Activated naive CD8-positive, alpha-beta T cell (primary cell): ENCODE results near the gene STIMATE.

Experiments
- H3K27ac Mint-ChIP-seq: one replicate; pipeline ENCODE4 v1.8.0; 2021; ENCODE audit warnings: mixed read lengths
- H3K27me3 Mint-ChIP-seq: one replicate; pipeline ENCODE4 v1.8.0; 2021; ENCODE audit warnings: mixed read lengths
- H3K36me3 Mint-ChIP-seq: one replicate; pipeline ENCODE4 v1.8.0; 2021; ENCODE audit warnings: mixed read lengths
- H3K4me1 Mint-ChIP-seq: one replicate; pipeline ENCODE4 v1.8.0; 2021; ENCODE audit warnings: low read depth, mixed read lengths
- H3K4me3 Mint-ChIP-seq: one replicate; pipeline ENCODE4 v1.8.0; 2021; ENCODE audit warnings: mild to moderate bottlenecking, mixed read lengths
- H3K9me3 Mint-ChIP-seq: one replicate; pipeline ENCODE4 v1.8.0; 2021; ENCODE audit warnings: low read depth, mixed read lengths

STIMATE gene

DNA sequence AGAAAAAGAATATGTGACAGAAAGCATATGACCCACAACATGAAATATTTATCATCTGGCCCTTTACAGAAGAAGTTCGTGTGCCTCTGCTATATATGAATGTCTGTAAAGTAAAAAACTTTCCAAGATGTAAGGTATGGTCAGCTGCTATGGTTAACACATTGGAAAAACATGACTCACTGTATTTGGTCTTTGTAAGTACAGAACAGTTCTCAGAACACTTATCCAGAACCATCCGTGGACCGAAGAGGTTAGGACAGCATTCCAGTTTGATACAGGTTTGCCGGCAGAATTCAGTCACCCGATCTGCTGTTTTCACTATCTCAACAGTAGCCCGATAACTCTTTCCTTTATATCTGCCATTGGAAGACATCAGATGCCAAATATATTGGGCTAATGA is 13.5 kb upstream of the STIMATE start:
- no peaks in the 10 kb centered on the region for H3K9me3 Mint-ChIP-seq
- no peak overlapping the region for H3K27ac Mint-ChIP-seq
- peaks cover 9% of the 10 kb centered on the region for H3K36me3 Mint-ChIP-seq
- no peaks in the 10 kb centered on the region for H3K27me3 Mint-ChIP-seq
- H3K4me1 Mint-ChIP-seq, result no peaks in the 10 kb centered on the region
- no peak overlapping the region for H3K4me3 Mint-ChIP-seq

DNA sequence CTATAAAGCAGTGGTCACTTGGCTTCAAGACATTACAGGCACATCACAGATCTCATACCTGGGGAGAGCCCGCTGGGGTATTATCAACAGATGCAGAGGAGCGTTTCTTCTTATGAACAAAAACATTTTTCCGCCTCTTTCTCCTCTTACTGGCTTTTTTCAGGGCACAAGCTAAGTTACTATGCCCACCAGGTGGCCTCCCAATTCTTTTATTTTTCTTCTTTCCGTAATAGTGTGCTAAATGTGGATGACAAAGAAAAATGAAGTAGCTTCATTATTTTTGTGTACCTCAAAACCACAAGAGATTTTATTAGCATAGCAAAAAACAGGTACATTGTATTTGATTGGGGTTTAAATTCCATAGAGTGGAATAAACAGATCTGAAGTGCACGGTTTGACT is 10.1 kb upstream of the STIMATE start:
- Mint-ChIP-seq H3K9me3 (no peaks in the 10 kb centered on the region), H3K4me3 (no peak overlapping the region), H3K27ac (no peak overlapping the region), H3K27me3 (no peaks in the 10 kb centered on the region), H3K4me1 (no peaks in the 10 kb centered on the region), H3K36me3 (peaks cover 4% of the 10 kb centered on the region)

DNA sequence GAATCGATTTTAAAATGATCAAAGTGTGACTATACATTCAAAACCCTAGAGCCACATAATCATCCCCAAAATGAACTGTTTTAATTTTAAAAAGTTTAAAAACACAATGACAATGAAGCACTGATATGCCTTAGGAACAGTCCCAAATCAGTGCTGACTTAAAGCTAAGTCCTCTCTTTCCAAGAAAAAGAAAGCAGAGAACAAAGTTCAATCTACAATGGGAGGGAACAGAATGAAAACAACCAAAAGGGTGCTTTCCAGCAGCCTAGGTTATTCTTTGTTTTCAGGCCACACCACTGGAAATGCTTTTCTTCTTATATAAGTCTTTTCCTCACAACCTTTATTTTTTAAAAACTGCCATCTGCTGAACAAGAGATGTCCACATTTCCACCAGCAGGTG is 7.2 kb upstream of the STIMATE start:
- Mint-ChIP-seq H3K27ac (no peak overlapping the region), H3K9me3 (no peaks in the 10 kb centered on the region), H3K27me3 (no peaks in the 10 kb centered on the region), H3K36me3 (peaks cover 2% of the 10 kb centered on the region), H3K4me3 (no peak overlapping the region), H3K4me1 (no peaks in the 10 kb centered on the region)

DNA sequence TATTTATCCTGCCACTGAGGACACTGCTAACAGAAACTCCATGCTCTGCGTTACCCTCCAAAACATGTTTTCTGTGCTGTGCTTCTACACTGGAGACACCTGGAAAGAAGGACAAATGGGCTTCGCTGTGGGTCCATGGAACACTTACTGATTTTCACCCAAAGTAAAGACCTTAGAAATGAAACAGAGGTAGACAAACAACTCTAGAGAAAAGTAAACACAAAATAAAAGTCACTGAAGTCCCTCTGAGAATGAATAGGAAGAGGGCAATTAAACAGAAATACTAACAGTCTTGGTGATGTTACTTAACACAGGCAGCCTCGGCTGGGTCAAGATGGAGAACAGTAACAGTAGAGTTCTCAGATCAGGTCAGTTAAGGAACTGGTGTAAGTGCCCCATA is 6.7 kb upstream of the STIMATE start:
- Mint-ChIP-seq H3K36me3 (peaks cover 2% of the 10 kb centered on the region), H3K27me3 (no peaks in the 10 kb centered on the region), H3K27ac (no peak overlapping the region), H3K9me3 (no peaks in the 10 kb centered on the region), H3K4me1 (no peaks in the 10 kb centered on the region), H3K4me3 (no peak overlapping the region)

DNA sequence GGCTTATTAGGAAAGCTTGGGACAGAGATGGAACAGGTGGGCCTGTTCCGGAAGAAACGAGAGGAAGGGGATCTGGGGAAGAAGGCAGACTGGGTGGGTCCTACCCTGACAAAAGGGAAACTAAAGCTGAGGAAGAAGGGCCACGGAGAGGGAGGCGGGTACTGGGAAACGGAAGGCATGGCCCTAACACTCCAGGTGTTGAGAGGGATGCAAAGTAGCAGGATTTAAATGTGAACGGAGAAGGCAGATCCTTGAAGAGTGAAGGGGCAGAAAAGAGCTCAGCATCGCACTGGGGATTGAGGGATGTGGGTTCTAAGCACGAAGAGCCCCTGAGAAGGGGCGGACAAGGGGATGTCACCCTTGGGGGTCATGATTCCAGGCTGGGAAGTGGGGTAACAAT is 735 bp downstream of the STIMATE start:
- peaks cover 8% of the 10 kb centered on the region for H3K36me3 Mint-ChIP-seq
- H3K4me1 Mint-ChIP-seq, result peaks cover 53% of the 10 kb centered on the region
- peak overlapping the region; percentile 99 for H3K4me3 Mint-ChIP-seq
- no peaks in the 10 kb centered on the region for H3K27me3 Mint-ChIP-seq
- H3K9me3 Mint-ChIP-seq, result no peaks in the 10 kb centered on the region
- peak overlapping the region; percentile 70 for H3K27ac Mint-ChIP-seq

DNA sequence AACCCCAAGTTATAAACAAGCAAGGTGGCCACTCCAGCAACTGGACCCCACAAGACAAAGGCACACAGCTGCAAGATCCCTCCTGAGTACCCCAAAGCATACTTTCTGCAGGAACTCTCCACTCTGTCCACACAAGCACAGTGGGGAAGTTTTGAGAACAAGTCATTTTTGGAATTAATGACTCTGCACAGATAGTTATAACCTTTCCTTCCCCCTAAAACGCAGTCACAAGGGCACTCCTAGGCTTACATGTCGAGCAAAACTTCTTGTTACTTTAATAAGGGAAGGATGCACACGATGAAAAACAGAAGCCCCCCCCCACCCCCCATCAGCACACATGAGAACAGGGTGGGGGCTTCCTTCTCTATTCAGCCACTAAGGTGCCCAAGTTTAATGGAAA is 1.2 kb downstream of the STIMATE start:
- Mint-ChIP-seq H3K4me3 (peak overlapping the region; percentile 99), H3K9me3 (no peaks in the 10 kb centered on the region), H3K27me3 (no peaks in the 10 kb centered on the region), H3K4me1 (peaks cover 58% of the 10 kb centered on the region), H3K27ac (no peak overlapping the region), H3K36me3 (peaks cover 8% of the 10 kb centered on the region)

DNA sequence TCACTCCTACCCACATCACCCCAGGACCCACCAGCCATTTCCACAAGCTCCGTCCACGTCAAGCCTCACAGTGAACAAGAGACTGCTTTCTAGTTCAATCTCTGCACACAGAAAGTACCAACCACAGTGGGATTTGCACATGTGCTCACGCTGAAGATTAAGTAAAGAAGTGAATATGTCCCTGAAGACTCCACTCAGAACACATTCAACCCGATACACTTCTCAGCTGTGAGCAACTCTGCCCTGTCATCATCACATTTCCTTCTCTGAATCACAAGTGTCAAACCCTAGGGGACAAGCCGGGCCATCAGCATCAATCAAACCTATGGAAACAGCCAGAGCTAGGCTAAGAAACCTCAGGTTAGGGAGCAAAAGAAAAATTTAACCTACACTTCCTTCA is 1.9 kb downstream of the STIMATE start:
- Mint-ChIP-seq H3K36me3 (peaks cover 8% of the 10 kb centered on the region), H3K9me3 (no peaks in the 10 kb centered on the region), H3K4me1 (peaks cover 62% of the 10 kb centered on the region), H3K27ac (peak overlapping the region; percentile 51), H3K27me3 (no peaks in the 10 kb centered on the region), H3K4me3 (peak overlapping the region; percentile 99)

DNA sequence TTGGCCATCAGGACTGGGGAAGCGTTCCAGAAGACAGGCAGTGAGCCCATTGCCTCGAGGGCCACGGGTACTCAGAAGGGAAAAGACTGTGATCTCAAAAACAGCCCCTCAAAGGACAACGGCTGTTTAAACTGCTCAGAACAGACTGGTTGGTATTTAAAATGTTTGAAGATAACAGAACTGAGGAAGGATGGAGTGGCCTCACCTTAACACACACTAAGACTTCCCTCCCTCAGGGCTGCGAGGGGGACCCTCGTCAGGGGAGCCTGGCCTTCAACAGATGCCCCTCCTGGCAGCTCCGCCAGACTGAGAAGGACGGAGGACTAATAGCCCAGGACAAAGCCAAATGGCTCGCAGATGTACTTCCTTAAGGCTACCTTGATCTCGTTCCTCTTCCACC is 2.6 kb downstream of the STIMATE start:
- Mint-ChIP-seq H3K4me3 (peak overlapping the region; percentile 99), H3K4me1 (peaks cover 67% of the 10 kb centered on the region), H3K36me3 (peaks cover 8% of the 10 kb centered on the region), H3K27me3 (no peaks in the 10 kb centered on the region), H3K9me3 (no peaks in the 10 kb centered on the region), H3K27ac (peak overlapping the region; percentile 42)

DNA sequence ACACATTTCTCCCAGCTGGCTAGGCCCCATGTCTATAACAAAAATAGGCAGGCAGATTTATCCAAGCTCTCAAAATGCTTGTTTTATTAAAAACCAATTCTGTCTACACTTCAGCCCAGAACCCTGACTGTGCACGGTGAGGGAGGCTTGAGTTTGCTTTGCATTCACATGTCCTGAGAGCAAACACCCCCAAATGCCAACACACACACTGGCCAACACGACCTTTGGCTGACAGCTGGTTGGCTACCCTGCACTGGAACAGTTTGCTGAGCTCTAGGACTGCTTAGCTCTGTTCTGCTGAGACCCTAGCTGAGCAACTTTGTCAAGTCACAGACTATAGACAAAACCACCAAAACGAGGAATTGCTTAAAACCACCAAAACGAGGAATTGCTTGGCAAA is 3.6 kb downstream of the STIMATE start:
- peak overlapping the region; percentile 74 for H3K4me3 Mint-ChIP-seq

DNA sequence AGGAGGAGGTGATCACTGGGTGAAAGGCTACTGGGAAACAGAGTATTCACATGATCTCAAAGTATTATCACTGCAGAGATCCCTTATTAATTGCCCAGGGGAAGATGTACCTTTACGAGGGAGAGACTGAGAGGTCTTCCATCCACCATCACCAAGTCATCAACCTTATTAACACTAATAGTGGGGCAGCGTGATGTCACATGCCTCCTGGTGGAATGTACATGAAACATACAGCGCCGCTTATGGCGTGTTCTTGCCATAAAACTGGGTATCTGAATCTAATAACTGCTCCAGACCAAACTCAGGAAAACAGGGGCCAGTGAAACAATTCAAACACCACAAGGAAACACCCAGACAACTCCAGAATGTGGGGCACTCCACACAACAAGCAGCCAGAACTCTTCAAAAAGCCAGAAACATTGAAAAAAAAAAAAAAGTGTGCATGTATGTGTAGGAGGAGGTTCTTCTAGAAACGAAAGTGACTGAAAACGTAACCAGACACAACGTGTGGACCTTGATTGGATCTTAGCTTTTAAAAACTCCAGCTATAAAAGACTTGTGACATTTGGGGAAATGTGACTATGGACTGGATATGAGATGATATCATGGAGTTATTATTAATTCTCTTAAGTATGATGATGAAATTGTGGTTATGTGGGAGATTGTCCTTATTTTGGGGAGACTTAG is 4.6 kb downstream of the STIMATE start:
- peaks cover 66% of the 10 kb centered on the region for H3K4me1 Mint-ChIP-seq
- H3K27ac Mint-ChIP-seq, result peak overlapping the region; percentile 93
- peaks cover 8% of the 10 kb centered on the region for H3K36me3 Mint-ChIP-seq
- H3K4me3 Mint-ChIP-seq, result peak overlapping the region; percentile 74
- no peaks in the 10 kb centered on the region for H3K9me3 Mint-ChIP-seq
- no peaks in the 10 kb centered on the region for H3K27me3 Mint-ChIP-seq

More for the DNA sequence above, 3.6 kb downstream of the STIMATE start:
- H3K36me3 Mint-ChIP-seq, result peaks cover 8% of the 10 kb centered on the region
- H3K9me3 Mint-ChIP-seq, result no peaks in the 10 kb centered on the region
- H3K27ac Mint-ChIP-seq, result peak overlapping the region; percentile 93
- H3K27me3 Mint-ChIP-seq, result no peaks in the 10 kb centered on the region
- peaks cover 69% of the 10 kb centered on the region for H3K4me1 Mint-ChIP-seq

DNA sequence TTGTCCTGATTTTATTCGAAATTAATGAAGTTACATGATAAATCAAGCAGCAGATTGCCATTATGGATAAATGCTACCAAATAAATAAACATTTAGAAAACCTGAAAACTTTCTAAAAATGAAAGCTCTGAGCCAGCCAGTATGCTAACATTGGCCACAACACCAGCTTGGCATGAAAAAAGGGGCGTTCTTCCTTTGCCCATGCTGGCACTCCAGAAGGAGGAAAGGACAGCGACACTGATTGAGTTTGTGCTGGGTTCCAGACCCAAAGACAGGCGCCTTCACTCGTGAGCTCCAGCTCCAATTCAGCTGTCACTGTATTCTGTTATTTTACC is 5.1 kb downstream of the STIMATE start:
- H3K4me3 Mint-ChIP-seq, result peak overlapping the region; percentile 74
- no peaks in the 10 kb centered on the region for H3K9me3 Mint-ChIP-seq
- peak overlapping the region; percentile 93 for H3K27ac Mint-ChIP-seq
- H3K4me1 Mint-ChIP-seq, result peaks cover 66% of the 10 kb centered on the region
- peaks cover 8% of the 10 kb centered on the region for H3K36me3 Mint-ChIP-seq
- H3K27me3 Mint-ChIP-seq, result no peaks in the 10 kb centered on the region

DNA sequence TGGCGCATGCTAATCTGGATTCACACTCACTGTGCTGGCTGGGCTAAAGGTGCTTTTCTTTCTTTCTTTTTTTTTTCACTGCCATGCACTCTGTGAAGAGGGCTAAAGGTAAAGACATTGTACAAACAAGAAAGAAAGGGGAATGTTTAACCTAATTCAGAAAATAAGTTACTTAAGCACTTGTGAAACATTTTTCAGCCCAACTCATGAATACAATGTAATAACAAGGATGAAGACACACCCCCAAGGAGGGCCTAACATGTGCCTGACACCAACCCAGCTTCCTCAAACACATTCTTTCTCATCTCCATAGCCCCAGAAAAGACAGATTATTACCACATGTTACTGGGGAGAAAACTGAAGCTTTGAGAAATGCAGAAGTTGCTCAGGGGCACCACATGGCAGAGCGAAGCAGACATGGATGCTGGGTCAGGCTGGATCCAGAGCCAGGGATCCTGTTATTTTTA is 5.7 kb downstream of the STIMATE start:
- Mint-ChIP-seq H3K4me3 (no peak overlapping the region), H3K4me1 (peaks cover 63% of the 10 kb centered on the region)

DNA sequence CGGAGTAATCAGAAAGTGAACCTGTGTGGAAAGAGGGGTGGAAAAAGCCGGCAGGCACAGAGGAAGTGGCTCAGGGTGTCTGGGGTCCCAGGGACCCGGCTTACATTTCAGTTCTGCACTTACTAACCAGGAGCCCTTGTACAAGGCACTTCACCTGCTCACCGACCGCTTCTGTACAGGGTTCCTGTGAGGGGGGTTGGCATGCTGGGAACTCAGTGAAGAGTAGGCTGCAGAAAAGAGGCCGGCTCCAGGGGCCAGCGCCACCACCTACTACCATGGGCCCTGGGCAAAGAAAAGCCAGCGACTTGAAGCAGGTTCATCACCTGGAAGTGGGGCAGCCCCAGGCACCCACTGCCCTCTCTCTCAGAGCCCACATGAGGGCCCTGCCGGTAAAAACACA is 6.2 kb downstream of the STIMATE start:
- Mint-ChIP-seq H3K27me3 (no peaks in the 10 kb centered on the region), H3K36me3 (peaks cover 12% of the 10 kb centered on the region), H3K9me3 (no peaks in the 10 kb centered on the region), H3K4me1 (peaks cover 59% of the 10 kb centered on the region), H3K27ac (peak overlapping the region; percentile 86), H3K4me3 (no peak overlapping the region)

More for the DNA sequence above, 5.7 kb downstream of the STIMATE start:
- Mint-ChIP-seq H3K36me3 (peaks cover 11% of the 10 kb centered on the region), H3K9me3 (no peaks in the 10 kb centered on the region), H3K27ac (peak overlapping the region; percentile 64), H3K27me3 (no peaks in the 10 kb centered on the region)

DNA sequence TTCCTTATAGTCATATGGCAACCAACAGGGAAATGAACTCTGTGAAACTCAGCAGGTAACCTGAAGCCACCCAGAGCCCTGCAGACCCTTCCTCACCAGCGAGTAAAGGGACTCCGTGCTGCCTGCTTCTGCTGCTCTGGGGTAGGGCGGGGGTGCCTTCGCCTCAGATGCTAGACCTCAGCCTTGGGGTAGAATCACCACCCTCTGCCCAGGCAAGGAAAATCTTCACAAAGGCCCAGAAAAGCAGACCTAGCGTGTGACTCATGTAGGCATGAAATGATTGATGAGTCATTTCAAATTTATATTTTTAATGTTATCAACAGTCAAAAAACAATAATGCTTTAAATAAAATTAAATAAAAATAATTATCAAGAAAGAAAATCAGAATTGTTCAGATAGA is 6.6 kb downstream of the STIMATE start:
- H3K4me3 Mint-ChIP-seq, result peak overlapping the region; percentile 7

DNA sequence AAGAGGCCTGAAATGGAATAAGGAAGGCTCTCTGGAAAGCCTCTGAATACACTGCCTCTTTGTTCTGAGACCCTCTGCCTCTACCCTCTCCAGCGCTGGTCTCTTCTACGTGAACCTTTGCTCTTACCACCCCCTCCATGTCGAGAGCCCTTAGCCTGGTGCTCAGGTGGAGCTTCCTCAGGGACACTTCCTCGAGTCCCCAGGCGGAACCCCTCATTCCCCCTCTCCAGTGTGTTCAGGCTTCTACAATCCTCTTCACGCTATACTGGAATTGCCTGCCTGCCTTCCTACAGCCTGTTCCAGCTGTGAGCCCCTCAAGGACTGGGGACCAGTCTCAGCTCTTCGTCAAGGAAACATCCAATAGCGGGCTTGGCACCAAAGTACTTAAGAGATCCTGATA is 7.4 kb downstream of the STIMATE start:
- Mint-ChIP-seq H3K4me3 (no peak overlapping the region), H3K27ac (peak overlapping the region; percentile 34), H3K4me1 (peaks cover 46% of the 10 kb centered on the region), H3K36me3 (peaks cover 24% of the 10 kb centered on the region), H3K9me3 (peaks cover 4% of the 10 kb centered on the region), H3K27me3 (no peaks in the 10 kb centered on the region)

More for the DNA sequence above, 6.6 kb downstream of the STIMATE start:
- peak overlapping the region; percentile 50 for H3K27ac Mint-ChIP-seq
- H3K4me1 Mint-ChIP-seq, result peaks cover 54% of the 10 kb centered on the region
- no peaks in the 10 kb centered on the region for H3K9me3 Mint-ChIP-seq
- H3K36me3 Mint-ChIP-seq, result peaks cover 16% of the 10 kb centered on the region
- no peaks in the 10 kb centered on the region for H3K27me3 Mint-ChIP-seq

DNA sequence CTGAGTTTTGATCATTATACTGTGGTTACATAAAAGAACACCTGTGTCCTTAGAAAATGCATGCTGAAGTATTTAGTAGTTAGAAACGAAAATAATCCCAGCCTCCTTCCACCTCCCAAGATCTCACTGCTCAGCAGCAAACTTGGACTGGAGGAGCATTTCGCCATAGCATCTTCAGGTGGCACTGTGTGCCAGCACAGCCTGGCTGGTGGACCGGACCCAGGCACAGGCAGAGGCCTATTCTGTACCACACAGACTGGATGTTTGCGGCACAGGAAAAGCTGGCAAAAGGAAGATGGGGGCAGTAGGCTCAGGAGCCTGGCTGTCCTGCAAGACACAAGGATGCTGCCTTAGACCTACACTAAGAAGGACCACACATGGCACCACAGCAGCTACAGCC is 10.2 kb downstream of the STIMATE start:
- H3K9me3 Mint-ChIP-seq, result peaks cover 9% of the 10 kb centered on the region
- no peaks in the 10 kb centered on the region for H3K27me3 Mint-ChIP-seq
- H3K36me3 Mint-ChIP-seq, result peaks cover 22% of the 10 kb centered on the region
- no peak overlapping the region for H3K27ac Mint-ChIP-seq
- no peak overlapping the region for H3K4me3 Mint-ChIP-seq
- H3K4me1 Mint-ChIP-seq, result peaks cover 21% of the 10 kb centered on the region
